Liver (tissue), 3 donors: ENCODE data around the gene FRMD4A.
"Not testable (repeated sequence)": the region's sequence is repeated elsewhere in the genome, so short reads cannot be mapped to it uniquely, and the experiment has no call there.

Source experiments
- GABPA ChIP-seq, 2 donors: IDR thresholded peaks in 1 of 2; conservative IDR thresholded peaks in 1 of 2; 2 replicates each; pipeline ENCODE4 v1.6.1; 2016; ENCODE audit warnings: antibody characterized with exemption in 2 of 2, mild to moderate bottlenecking in 1 of 2, moderate library complexity in 1 of 2
- HNF4A ChIP-seq, 2 donors: conservative IDR thresholded peaks; 2 replicates each; pipeline ENCODE4 v1.6.1; 2016; ENCODE audit warnings: antibody characterized with exemption in 2 of 2, mild to moderate bottlenecking in 2 of 2
- JUND ChIP-seq, 2 donors: IDR thresholded peaks; 2 replicates each; pipeline ENCODE4 v1.6.1; 2016; ENCODE audit warnings: antibody characterized with exemption in 2 of 2
- NR2F2 ChIP-seq: IDR thresholded peaks from 2 replicates; pipeline ENCODE4 v1.6.1; 2016; ENCODE audit warnings: antibody characterized with exemption
- TAF1 ChIP-seq: conservative IDR thresholded peaks from 2 replicates; pipeline ENCODE4 v1.6.1; 2016; ENCODE audit warnings: antibody characterized with exemption, mild to moderate bottlenecking
- YY1 ChIP-seq: IDR thresholded peaks from 2 replicates; pipeline ENCODE4 v1.6.1; 2016; ENCODE audit warnings: antibody characterized with exemption, mild to moderate bottlenecking
- TF ChIP-seq, protein P1 (sequence below): fragments of 150-350 bp; IDR thresholded peaks from 2 replicates; pipeline ENCODE4 v1.5.1; 2017; ENCODE audit warnings: improper control_type of control experiment, low read depth, low read length; ENCODE audit not compliant: missing input control
- donor health status: healthy.
- donor health status: healthy.

DNA sequence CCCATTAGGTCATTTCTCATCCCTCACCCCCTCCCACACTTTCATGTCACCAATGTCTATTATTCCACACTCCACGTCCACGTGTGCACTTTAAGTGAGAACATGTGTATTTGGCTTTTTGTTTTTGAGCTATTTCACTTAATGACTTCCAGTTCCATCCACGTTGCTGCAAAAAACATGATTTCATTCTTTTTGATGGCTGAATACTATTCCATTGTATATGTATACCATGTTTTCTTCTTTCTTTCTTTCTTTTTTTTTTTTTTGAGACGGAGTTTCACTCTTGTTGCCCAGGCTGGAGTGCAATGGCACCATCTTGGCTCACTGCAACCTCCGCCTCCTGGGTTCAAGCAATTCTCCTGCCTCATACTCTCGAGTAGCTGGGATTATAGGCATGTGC, 502.4 kb downstream of the FRMD4A start:
- TF ChIP-seq, protein P1, sequence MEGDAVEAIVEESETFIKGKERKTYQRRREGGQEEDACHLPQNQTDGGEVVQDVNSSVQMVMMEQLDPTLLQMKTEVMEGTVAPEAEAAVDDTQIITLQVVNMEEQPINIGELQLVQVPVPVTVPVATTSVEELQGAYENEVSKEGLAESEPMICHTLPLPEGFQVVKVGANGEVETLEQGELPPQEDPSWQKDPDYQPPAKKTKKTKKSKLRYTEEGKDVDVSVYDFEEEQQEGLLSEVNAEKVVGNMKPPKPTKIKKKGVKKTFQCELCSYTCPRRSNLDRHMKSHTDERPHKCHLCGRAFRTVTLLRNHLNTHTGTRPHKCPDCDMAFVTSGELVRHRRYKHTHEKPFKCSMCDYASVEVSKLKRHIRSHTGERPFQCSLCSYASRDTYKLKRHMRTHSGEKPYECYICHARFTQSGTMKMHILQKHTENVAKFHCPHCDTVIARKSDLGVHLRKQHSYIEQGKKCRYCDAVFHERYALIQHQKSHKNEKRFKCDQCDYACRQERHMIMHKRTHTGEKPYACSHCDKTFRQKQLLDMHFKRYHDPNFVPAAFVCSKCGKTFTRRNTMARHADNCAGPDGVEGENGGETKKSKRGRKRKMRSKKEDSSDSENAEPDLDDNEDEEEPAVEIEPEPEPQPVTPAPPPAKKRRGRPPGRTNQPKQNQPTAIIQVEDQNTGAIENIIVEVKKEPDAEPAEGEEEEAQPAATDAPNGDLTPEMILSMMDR: not testable (repeated sequence)
- not testable (repeated sequence) for TF ChIP-seq GABPA (IDR thresholded peaks at IDR 0.05 in 1 of 2, conservative IDR thresholded peaks at IDR 0.05 in 1 of 2); NR2F2; TAF1; JUND (IDR thresholded peaks at IDR 0.05); HNF4A (conservative IDR thresholded peaks at IDR 0.05); YY1
